Measurements from ENCODE around the gene AFF3. TPM values are rescaled to one million over a fixed set of nuclear protein-coding genes. Genes with fewer than 3 reads are reported as not detected.

The AFF3 gene
- total RNA-seq, 6 experiments from 2014 or later = 0.80 to 8.2 (median 6.8) TPM

DNA sequence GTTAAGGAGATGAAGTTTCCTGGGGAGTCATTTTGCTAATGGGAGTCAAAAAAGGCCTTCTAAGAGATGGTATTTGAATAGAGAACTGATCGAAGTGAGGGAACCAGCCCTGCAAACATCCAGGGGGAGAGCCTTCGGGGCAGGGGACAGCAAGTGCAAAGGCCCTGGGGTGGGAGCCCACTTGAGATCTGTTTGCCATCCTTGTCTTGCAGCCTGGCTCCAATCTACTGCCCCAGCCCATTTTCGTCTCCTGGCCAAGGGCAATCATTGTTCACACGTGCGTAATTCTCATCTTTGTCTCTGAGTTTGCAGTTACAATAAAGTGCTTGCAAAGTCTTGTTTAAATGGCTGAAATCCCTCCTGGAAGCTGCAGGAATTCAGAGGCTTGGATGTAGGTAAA, 43.1 kb upstream of the AFF3 start:
- H3K27me3 Mint-ChIP-seq (ENCODE audit: insufficient read depth) = peaks cover 14% of the 10 kb centered on the region; the same call in 1 of the 2 replicates
- TF ChIP-seq, protein P1, sequence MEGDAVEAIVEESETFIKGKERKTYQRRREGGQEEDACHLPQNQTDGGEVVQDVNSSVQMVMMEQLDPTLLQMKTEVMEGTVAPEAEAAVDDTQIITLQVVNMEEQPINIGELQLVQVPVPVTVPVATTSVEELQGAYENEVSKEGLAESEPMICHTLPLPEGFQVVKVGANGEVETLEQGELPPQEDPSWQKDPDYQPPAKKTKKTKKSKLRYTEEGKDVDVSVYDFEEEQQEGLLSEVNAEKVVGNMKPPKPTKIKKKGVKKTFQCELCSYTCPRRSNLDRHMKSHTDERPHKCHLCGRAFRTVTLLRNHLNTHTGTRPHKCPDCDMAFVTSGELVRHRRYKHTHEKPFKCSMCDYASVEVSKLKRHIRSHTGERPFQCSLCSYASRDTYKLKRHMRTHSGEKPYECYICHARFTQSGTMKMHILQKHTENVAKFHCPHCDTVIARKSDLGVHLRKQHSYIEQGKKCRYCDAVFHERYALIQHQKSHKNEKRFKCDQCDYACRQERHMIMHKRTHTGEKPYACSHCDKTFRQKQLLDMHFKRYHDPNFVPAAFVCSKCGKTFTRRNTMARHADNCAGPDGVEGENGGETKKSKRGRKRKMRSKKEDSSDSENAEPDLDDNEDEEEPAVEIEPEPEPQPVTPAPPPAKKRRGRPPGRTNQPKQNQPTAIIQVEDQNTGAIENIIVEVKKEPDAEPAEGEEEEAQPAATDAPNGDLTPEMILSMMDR (IDR thresholded peaks at IDR 0.05) = no peak
- no peak overlapping the region for H3K4me3 Mint-ChIP-seq
- H3K9me3 Mint-ChIP-seq = no peaks in the 10 kb centered on the region
- H3K36me3 Mint-ChIP-seq (ENCODE audit: low read depth) = no peaks in the 10 kb centered on the region
- H3K27ac Mint-ChIP-seq = no peak overlapping the region
- no peak for DNase-seq
- H3K4me1 Mint-ChIP-seq (ENCODE audit: low read depth) = peaks cover 16% of the 10 kb centered on the region

DNA sequence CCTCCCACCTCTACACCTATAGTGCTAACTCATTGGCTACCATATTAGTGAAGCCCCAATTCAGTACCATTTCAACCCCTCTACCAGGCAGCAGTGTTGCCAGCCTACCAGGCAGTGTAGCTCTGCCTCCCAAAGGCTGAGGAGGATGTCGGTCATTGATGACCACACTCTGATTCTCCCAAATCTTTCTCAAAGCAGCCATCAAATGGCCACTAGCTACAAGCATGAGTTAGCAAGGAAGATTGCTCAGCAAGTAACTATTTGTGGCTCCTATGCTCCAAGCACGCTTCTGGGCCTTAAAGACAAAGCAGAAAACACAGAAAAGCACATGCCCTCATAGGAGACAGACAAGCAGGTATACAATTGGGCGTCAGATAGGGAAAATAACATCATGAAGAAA, 42.7 kb upstream of the AFF3 start:
- Mint-ChIP-seq H3K27ac (no peak overlapping the region), H3K4me1 (ENCODE audit: low read depth) (peaks cover 16% of the 10 kb centered on the region), H3K4me3 (no peak overlapping the region), H3K36me3 (ENCODE audit: low read depth) (no peaks in the 10 kb centered on the region), H3K27me3 (ENCODE audit: insufficient read depth) (peaks cover 17% of the 10 kb centered on the region; the same call in 1 of the 2 replicates), H3K9me3 (no peaks in the 10 kb centered on the region)
- TF ChIP-seq, protein P1 (IDR thresholded peaks at IDR 0.05) = no peak
- DNase-seq = no peak

DNA sequence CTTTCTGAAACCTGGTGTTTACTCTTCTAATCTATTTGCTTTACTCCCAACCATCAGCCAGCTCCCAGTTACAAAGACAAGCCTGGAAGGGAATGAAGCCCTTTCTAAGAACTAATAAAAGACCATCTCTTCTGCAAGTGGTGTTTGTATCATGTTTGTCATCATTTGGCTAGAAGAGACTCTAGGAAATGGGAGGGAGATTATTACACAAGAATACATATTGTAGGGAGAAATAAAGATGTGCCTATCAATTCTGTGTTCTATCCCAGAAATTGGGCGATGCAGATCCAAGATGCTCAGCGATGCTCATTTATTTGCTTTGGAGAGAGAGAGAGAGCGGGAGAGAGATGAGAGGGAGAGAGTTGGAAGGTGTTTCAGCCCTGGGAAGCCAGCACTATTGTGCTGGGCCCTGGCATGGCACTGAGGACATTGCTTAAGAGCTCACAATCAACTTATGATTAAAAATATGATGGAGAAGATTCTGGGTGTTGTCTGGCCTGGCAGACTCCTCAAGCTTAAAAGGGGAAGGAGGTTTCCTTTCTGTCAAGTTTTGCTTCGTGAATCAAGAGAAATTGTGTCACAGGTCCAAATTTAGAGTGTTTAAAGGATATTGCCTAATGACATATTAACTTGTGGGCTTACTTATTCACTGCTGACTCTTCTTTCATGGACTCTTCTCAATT, 41.8 kb upstream of the AFF3 start:
- Mint-ChIP-seq H3K27me3 (ENCODE audit: insufficient read depth) (peaks cover 17% of the 10 kb centered on the region; the same call in 1 of the 2 replicates), H3K4me1 (ENCODE audit: low read depth) (peaks cover 16% of the 10 kb centered on the region), H3K4me3 (no peak overlapping the region), H3K9me3 (no peaks in the 10 kb centered on the region), H3K27ac (no peak overlapping the region), H3K36me3 (ENCODE audit: low read depth) (no peaks in the 10 kb centered on the region)
- DNase-seq = no peak
- TF ChIP-seq, protein P1 (IDR thresholded peaks at IDR 0.05) = no peak

DNA sequence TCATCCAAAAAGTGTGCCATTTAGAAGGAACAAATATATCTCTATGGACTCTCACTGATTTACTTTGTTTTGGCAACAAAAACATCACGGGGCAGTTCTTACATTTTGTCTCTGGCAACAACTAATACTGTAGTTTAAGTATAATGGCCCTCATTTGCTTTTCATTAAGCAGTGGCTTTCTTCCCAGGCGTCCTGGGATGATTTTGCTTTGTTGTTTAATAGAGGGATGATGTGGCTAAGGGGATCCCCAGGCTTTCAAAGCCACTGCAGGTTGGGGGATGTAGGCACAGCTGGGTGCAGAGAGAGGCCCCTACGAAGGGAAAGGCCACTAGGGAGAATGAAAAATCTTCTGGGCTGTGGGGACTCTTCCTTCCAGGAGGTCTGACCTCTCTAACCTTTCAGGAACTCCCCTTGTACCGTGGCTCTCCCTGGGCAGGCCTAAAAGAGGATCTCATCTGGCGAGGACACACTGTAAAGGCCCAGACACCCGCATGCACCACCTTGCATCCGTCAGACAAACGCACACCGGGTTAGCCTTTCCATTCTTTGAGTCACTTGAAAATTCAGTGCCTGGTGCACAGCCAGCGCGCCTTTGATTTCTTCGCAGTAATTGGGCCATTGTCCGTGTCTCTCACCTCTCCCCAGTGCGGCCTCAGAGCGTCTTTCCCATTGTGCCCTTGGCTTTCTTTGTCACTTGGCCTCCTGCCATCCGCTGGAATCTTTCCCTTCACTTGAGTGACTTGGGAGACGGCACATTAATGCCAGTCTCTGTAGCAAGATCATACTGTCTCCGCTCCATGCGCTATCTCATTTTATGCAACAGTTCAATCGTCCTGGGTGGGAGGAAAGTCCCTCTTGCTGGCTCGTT, 40.3 kb upstream of the AFF3 start:
- Mint-ChIP-seq H3K27me3 (ENCODE audit: insufficient read depth) (peaks cover 17% of the 10 kb centered on the region), H3K4me1 (ENCODE audit: low read depth) (peaks cover 16% of the 10 kb centered on the region), H3K27ac (no peak overlapping the region), H3K36me3 (ENCODE audit: low read depth) (no peaks in the 10 kb centered on the region), H3K4me3 (no peak overlapping the region), H3K9me3 (no peaks in the 10 kb centered on the region)
- TF ChIP-seq, protein P1 (IDR thresholded peaks at IDR 0.05) = no peak
- DNase-seq = no peak

DNA sequence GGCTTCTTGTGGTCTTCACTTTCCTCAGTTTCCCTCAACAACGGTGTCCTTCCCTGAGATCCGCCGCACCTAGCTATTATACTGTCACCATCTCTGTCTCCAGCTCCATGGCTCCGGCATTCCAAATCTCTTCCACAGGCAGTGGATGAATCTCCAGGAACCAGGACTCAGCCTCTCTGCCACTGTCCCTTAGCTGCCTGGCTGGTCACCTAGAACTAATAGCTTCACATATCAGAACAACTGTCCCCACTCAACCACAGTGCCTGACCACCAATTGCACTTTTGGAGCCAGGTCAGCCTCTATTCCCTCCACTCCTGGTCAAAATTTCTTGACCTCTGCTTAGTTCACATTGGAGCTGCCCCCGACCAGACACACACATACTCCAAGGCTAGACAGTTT, 38.1 kb upstream of the AFF3 start:
- Mint-ChIP-seq H3K4me1 (ENCODE audit: low read depth) (peaks cover 14% of the 10 kb centered on the region), H3K9me3 (no peaks in the 10 kb centered on the region), H3K4me3 (no peak overlapping the region), H3K27ac (no peak overlapping the region), H3K27me3 (ENCODE audit: insufficient read depth) (peaks cover 18% of the 10 kb centered on the region), H3K36me3 (ENCODE audit: low read depth) (no peaks in the 10 kb centered on the region)
- TF ChIP-seq, protein P1 (IDR thresholded peaks at IDR 0.05) = no peak
- DNase-seq = no peak

Measured in HFFc6 (cell line).